ENCODE measurements around the gene SLC35C1. TPM values are rescaled to one million over a fixed set of nuclear protein-coding genes. Genes with fewer than 3 reads are reported as not detected.
"Not testable (repeated sequence)": the region's sequence is repeated elsewhere in the genome, so short reads cannot be mapped to it uniquely, and the experiment has no call there.

SLC35C1 gene
- total RNA-seq, 1 donor from 2014 or later: 16.7 TPM

DNA sequence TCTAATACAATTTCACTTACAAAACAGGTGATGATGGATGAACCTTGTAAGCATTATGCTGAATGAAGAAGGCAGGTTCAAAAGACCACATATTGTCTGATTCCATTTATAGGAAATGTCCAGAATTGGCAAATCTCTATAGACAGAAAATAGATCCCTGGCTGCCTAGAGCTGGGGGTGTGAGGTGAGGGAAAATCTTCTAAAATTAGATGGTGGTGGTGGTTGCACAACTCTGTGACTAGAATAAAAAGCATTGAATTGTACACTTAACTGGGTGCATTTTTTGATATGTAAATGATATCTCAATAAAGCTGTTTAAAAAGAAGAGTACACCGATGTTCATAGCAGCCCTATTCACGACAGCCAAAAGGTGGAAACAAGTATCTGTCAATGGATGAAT lies 25.6 kb downstream of the SLC35C1 start:
- no peak for DNase-seq (ENCODE audit: extremely low spot score in 2 of 2)
- H3K4me3 ChIP-seq: no peak overlapping the region
- H3K27me3 ChIP-seq: no peaks in the 10 kb centered on the region
- TF ChIP-seq POLR2A (IDR thresholded peaks at IDR 0.05) (no peak), POLR2AphosphoS5 (IDR thresholded peaks at IDR 0.05; ENCODE audit: insufficient read depth in 1 of 2, low read depth in 1 of 2) (no peak)
- TF ChIP-seq, protein P1, sequence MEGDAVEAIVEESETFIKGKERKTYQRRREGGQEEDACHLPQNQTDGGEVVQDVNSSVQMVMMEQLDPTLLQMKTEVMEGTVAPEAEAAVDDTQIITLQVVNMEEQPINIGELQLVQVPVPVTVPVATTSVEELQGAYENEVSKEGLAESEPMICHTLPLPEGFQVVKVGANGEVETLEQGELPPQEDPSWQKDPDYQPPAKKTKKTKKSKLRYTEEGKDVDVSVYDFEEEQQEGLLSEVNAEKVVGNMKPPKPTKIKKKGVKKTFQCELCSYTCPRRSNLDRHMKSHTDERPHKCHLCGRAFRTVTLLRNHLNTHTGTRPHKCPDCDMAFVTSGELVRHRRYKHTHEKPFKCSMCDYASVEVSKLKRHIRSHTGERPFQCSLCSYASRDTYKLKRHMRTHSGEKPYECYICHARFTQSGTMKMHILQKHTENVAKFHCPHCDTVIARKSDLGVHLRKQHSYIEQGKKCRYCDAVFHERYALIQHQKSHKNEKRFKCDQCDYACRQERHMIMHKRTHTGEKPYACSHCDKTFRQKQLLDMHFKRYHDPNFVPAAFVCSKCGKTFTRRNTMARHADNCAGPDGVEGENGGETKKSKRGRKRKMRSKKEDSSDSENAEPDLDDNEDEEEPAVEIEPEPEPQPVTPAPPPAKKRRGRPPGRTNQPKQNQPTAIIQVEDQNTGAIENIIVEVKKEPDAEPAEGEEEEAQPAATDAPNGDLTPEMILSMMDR (IDR thresholded peaks at IDR 0.05): no peak
- no peaks in the 10 kb centered on the region for H3K36me3 ChIP-seq
- no peaks in the 10 kb centered on the region for H3K4me1 ChIP-seq
- intact Hi-C loops (cut with DNase I): no loop called here
- no peak overlapping the region for H3K27ac ChIP-seq
- H3K9me3 ChIP-seq: no peaks in the 10 kb centered on the region

DNA sequence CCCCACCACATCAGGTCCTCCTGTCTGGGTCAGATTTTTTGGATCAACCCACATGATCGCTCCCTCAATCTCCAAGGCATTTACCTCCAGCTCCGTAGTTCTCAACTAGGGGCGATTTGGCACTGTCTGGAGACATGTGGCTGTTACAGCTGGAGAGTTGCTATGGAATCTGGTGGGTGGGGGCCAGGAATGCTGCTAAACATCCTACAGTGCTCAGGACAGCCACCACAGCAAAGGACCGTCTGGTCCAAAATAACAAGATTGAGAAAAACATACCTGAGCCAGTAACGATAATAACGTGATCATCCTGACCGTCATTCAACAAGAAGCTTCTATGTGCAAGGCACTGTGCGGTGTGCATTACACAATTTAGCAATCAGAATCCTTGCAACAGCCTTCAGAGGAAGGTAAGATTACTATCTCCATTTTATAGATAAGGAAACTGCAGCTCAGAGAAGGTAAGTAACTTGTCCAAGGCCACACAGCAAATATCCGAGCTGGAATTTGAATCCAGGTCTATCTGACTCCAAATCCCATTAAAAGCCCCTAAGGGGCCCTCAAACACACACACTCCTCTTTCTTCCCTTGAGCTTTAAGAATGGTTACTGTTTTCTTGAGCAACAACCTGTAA lies 28.0 kb downstream of the SLC35C1 start:
- no peak for DNase-seq (ENCODE audit: extremely low spot score in 2 of 2)
- TF ChIP-seq POLR2A (IDR thresholded peaks at IDR 0.05) (no peak), POLR2AphosphoS5 (IDR thresholded peaks at IDR 0.05; ENCODE audit: insufficient read depth in 1 of 2, low read depth in 1 of 2) (no peak)
- TF ChIP-seq, protein P1 (IDR thresholded peaks at IDR 0.05): no peak
- Histone ChIP-seq H3K27me3 (no peaks in the 10 kb centered on the region), H3K9me3 (no peaks in the 10 kb centered on the region), H3K4me3 (no peak overlapping the region), H3K36me3 (no peaks in the 10 kb centered on the region), H3K27ac (no peak overlapping the region), H3K4me1 (no peaks in the 10 kb centered on the region)
- intact Hi-C loops (cut with DNase I): no loop called here

DNA sequence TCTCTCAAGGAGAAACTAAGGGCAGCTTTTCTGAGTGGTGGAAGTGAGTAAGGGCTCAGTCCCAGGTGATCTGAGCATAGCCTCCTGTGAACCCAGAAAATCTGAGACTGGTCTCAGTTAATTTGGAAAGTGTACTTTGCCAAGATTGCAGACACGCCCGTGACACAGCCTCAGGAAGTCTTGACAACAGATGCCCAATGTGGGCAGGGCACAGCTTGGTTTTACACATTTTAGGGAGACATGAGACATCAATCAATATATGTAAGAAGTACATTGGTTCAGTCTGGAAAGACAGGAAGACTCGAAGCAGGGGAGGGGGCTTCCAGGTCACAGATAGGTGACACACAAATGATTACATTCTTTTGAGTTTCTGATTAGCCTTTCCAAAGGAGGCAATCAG lies 28.8 kb downstream of the SLC35C1 start:
- intact Hi-C loops (cut with DNase I): no loop called here
- no peak for DNase-seq (ENCODE audit: extremely low spot score in 2 of 2)
- Histone ChIP-seq H3K4me3 (no peak overlapping the region), H3K27me3 (no peaks in the 10 kb centered on the region), H3K27ac (no peak overlapping the region), H3K9me3 (no peaks in the 10 kb centered on the region), H3K36me3 (no peaks in the 10 kb centered on the region), H3K4me1 (no peaks in the 10 kb centered on the region)
- TF ChIP-seq POLR2A (IDR thresholded peaks at IDR 0.05): no peak
- TF ChIP-seq, protein P1 (IDR thresholded peaks at IDR 0.05): no peak
- no peak for TF ChIP-seq POLR2AphosphoS5 (IDR thresholded peaks at IDR 0.05; ENCODE audit: insufficient read depth in 1 of 2, low read depth in 1 of 2)

DNA sequence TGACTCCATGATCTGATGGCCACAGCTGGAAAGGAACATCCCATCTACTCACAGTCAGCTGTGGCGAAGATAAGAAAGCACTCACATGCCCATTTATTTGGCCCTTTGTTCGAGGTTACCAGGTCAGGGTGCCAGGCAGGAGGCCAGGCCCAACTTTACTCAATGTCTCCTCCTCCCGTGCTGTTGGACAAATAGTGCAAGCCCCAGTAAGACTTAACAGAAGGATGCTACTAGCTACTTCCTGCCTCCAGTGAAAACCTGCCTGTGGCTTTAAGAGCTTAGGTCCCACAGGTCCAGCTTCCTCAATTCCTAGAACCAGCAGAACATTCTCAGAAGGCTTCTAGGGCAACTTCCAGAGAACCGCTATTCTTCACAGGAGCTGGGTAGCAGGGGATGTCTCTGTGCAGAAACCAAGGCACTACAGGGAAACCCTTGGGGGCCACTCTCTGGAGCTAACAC lies 29.4 kb downstream of the SLC35C1 start:
- Histone ChIP-seq H3K27me3 (no peaks in the 10 kb centered on the region), H3K4me1 (no peaks in the 10 kb centered on the region), H3K27ac (no peak overlapping the region), H3K9me3 (no peaks in the 10 kb centered on the region), H3K36me3 (no peaks in the 10 kb centered on the region), H3K4me3 (no peak overlapping the region)
- no peak for TF ChIP-seq POLR2AphosphoS5 (IDR thresholded peaks at IDR 0.05; ENCODE audit: insufficient read depth in 1 of 2, low read depth in 1 of 2)
- TF ChIP-seq, protein P1 (IDR thresholded peaks at IDR 0.05): no peak
- no peak for TF ChIP-seq POLR2A (IDR thresholded peaks at IDR 0.05)
- DNase-seq (ENCODE audit: extremely low spot score in 2 of 2): no peak
- intact Hi-C loops (cut with DNase I): no loop called here

DNA sequence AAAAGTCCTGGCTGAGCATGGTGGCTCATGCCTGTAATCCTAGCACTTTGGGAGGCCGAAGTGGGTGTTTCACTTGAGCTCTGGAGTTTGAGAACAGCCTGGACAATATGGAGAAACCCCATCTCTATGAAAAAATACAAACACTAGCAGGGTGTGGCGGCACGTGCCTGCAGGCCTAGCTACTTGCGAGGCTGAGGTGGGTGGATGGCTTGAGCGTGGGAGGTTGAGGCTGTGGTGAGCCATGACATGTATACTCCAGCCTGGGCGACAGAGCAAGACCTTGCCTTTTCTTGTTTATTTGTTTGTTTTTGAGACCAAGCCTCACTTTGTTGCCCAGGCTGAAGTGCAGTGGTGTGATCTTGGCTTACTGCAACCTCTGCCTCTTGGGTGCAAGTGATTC lies 34.3 kb downstream of the SLC35C1 start:
- H3K27ac ChIP-seq: no peak overlapping the region
- no peak for DNase-seq (ENCODE audit: extremely low spot score in 2 of 2)
- no peaks in the 10 kb centered on the region for H3K27me3 ChIP-seq
- H3K9me3 ChIP-seq: no peaks in the 10 kb centered on the region
- intact Hi-C loops (cut with DNase I): no loop called here
- TF ChIP-seq, protein P1 (IDR thresholded peaks at IDR 0.05): no peak
- TF ChIP-seq POLR2AphosphoS5 (IDR thresholded peaks at IDR 0.05; ENCODE audit: insufficient read depth in 1 of 2, low read depth in 1 of 2): no peak
- TF ChIP-seq POLR2A (IDR thresholded peaks at IDR 0.05): no peak
- H3K4me1 ChIP-seq: no peaks in the 10 kb centered on the region
- no peaks in the 10 kb centered on the region for H3K36me3 ChIP-seq
- H3K4me3 ChIP-seq: no peak overlapping the region

DNA sequence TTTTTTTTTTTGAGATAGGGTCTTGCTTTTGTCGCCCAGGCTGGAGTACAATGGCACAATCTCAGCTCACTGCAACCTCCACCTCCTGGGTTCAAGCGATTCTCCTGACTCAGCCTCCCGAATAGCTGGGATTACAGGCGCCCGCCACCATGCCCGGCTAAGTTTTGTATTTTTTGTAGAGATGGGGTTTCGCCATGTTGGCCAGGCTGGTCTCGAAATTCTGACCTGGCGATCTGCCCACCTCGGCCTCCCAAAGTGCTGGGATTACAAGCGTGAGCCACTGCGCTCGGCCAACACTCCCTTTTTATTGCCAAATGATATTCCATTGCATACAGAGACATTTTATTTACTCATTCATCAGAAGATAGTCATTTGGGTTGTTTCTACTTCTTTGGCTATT lies 35.3 kb downstream of the SLC35C1 start:
- H3K27ac ChIP-seq; intact Hi-C loops (cut with DNase I); DNase-seq (ENCODE audit: extremely low spot score in 2 of 2); H3K27me3 ChIP-seq; H3K36me3 ChIP-seq; H3K9me3 ChIP-seq; H3K4me1 ChIP-seq; H3K4me3 ChIP-seq: not testable (repeated sequence)
